GM13976 (cell line): ENCODE results near the gene TALDO1.

Experiments
- DNase-seq: peaks from one replicate; pipeline ENCODE4 v3.0.0; 2012; ENCODE audit warnings: low spot score
- in situ Hi-C: fragments of 300-500 bp; cut with MboI; formaldehyde crosslinking; loops from one replicate; pipeline ENCODE4 v1.12.0; 2022; ENCODE audit warnings: low sequenced_read_pairs, mixed read lengths, inconsistent platforms; ENCODE audit not compliant: unreplicated experiment
- TF ChIP-seq, protein P1 (sequence below): IDR thresholded peaks from 2 replicates; pipeline ENCODE4 v1.5.1; 2012; ENCODE audit warnings: borderline replicate concordance, mild to moderate bottlenecking; ENCODE audit not compliant: insufficient read depth; ENCODE audit errors: extremely low read depth, missing control alignments, control extremely low read depth

Gene TALDO1

DNA sequence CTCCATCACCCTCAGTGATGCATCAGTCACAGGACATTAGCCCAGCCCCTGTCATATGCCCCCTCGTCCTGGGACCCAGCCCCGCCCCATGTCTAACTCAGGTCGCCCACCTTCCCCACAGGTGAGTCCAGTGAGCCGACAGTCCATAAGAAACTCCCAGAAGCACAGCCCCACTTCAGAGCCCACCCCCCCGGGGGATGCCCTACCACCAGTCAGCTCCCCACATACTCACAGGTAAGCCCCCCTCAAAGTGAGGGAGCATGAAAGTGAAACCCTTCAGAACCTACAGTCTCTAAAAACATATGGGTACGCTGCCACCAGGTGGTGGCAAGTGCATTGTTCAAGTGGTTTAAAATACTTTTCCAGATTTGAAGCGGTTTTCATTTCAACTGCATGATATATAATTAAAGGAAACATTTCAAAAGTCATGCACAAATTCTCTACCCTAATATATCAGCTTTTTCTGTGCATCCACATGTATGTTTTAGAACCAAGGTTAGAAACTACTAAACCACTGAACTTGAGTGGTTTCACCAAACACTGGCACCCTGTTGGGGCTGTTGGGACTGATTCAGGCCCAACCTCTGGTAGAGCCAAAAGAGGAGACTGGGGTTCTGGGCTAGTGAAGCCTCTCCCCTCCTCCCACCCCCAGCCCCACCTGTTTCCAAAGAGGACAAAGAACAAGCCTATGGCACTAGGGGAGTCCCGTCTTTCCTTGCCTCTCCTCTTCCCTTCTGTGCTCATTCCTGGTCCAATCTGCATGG is 24.0 kb upstream of the TALDO1 start:
- TF ChIP-seq, protein P1, sequence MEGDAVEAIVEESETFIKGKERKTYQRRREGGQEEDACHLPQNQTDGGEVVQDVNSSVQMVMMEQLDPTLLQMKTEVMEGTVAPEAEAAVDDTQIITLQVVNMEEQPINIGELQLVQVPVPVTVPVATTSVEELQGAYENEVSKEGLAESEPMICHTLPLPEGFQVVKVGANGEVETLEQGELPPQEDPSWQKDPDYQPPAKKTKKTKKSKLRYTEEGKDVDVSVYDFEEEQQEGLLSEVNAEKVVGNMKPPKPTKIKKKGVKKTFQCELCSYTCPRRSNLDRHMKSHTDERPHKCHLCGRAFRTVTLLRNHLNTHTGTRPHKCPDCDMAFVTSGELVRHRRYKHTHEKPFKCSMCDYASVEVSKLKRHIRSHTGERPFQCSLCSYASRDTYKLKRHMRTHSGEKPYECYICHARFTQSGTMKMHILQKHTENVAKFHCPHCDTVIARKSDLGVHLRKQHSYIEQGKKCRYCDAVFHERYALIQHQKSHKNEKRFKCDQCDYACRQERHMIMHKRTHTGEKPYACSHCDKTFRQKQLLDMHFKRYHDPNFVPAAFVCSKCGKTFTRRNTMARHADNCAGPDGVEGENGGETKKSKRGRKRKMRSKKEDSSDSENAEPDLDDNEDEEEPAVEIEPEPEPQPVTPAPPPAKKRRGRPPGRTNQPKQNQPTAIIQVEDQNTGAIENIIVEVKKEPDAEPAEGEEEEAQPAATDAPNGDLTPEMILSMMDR = peak; percentile 42
- peak; percentile 81 for DNase-seq
- in situ Hi-C loops = loop anchor here (10.0 kb wide), 1 partner anchor 169 kb away; no protein-coding TSS in a partner anchor

DNA sequence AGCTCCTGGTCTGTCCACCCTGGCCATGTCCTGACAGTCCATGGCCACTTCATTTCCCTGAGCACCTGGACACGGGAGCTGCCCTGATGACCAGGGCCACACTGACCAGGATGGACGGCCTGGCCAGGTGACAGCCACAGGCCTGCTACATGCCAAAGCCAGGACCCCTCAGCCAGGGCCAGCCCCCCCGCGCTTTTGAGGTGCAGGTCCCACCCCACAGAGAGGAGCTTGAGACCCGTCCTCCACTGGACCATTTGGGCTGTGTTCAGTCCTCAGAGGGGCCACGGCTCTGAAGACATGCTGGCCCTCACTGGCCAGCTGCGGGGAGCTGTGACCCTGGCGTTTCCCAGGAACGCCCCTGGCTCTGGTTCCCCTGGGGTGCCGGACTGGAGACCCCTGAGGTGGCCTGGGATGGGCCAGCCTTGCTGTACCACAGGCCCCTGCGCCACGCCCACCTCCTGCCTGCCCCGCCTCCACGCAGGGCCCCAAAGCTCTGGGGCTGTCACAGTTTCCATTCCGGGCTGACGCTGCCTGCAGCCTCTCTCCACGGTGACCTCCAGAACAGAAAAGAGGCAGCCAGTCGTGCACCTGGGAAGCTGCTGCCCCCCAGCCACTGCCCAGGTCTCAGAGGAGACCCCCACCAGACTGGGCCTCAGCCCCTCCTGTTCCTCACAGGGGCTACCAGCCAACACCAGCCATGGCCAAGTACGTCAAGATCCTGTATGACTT is 23.1 kb upstream of the TALDO1 start:
- TF ChIP-seq, protein P1 = no peak
- peak; percentile 56 for DNase-seq
- in situ Hi-C loops = loop anchor here (10.0 kb wide), 1 partner anchor 169 kb away; no protein-coding TSS in a partner anchor

DNA sequence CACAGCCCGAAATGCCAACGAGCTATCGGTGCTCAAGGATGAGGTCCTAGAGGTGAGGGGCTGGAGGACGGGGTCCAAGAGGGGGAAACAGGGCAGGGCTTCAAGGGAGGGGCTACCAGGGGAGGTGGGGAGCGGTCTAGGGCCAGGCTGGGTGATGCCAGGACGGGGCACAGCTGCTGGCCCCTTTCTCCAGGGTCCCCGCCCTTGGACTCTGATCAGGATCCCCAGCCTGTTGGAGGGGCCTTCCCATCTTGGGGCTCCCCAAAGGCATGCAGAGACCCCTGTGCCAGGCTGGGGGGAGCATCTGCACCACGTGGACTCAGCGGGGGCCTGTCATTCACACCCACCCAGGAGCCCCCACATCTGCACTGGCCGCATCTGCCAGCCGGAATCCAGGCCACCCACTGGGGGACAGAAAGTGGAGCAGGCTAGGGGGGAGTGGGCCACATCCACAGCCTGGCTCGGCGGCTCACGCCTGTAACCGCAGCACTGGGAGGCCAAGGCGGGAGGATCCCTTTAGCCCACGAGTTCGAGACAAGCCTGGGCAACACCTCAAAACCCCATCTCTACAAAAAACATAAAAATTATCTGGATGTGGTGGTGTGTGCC is 22.4 kb upstream of the TALDO1 start:
- DNase-seq = no peak
- in situ Hi-C loops = loop anchor here (10.0 kb wide), 1 partner anchor 170 kb away; no protein-coding TSS in a partner anchor
- TF ChIP-seq, protein P1 = no peak

DNA sequence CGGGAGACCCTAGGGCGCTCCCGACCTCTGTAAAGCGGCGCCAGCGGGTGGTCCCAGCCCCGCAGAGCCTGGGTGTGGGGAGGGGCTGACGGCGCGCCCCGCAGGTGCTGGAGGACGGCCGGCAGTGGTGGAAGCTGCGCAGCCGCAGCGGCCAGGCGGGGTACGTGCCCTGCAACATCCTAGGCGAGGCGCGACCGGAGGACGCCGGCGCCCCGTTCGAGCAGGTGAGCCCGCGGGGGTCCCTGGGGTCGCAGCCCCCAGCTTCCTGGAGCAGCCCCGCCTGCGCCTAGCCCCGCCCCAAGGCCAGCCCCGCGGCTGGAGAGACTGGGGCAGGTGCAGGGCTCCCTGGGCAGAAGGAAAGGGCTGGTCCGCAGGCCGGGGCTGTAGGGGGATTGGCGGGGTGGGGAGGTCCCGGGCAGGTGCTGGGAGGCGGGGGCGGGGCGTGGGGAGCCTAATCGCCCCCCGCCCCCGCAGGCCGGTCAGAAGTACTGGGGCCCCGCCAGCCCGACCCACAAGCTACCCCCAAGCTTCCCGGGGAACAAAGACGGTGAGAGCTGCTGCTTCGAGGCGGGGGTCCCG is 21.6 kb upstream of the TALDO1 start:
- TF ChIP-seq, protein P1 = no peak
- peak; percentile 65 for DNase-seq
- in situ Hi-C loops = loop anchor here (10.0 kb wide), 1 partner anchor 171 kb away; no protein-coding TSS in a partner anchor

DNA sequence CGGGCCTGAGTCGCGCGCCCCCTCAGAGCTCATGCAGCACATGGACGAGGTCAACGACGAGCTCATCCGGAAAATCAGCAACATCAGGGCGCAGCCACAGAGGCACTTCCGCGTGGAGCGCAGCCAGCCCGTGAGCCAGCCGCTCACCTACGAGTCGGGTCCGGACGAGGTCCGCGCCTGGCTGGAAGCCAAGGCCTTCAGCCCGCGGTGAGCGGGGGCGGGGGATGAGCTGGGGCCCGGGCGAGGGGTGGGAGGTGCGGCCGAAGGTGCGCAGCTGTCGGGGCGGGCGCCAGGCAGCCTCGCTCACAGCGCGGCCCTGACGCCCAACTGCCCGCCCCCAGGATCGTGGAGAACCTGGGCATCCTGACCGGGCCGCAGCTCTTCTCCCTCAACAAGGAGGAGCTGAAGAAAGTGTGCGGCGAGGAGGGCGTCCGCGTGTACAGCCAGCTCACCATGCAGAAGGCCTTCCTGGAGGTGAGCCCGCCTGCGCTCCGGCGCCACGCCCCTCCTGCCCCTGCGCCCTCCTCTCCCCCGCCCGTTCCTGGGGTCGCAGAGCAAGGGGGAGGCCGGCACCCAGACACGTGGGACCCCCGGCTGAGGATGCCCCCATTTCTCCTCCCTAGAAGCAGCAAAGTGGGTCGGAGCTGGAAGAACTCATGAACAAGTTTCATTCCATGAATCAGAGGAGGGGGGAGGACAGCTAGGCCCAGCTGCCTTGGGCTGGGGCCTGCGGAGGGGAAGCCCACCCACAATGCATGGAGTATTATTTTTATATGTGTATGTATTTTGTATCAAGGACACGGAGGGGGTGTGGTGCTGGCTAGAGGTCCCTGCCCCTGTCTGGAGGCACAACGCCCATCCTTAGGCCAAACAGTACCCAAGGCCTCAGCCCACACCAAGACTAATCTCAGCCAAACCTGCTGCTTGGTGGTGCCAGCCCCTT is 20.7 kb upstream of the TALDO1 start:
- TF ChIP-seq, protein P1 = no peak
- DNase-seq = peak; percentile 86
- in situ Hi-C loops = loop anchor here (10.0 kb wide), 1 partner anchor 172 kb away; no protein-coding TSS in a partner anchor
